H1 (cell line): ENCODE measurements around the gene SFRP2. TPM values are rescaled to one million over a fixed set of nuclear protein-coding genes. Genes with fewer than 3 reads are reported as not detected.

Experiments
- BCL11A ChIP-seq, 2 experiments: IDR thresholded peaks; one replicate each; pipeline ENCODE4 v1.6.1; 2011; ENCODE audit warnings: low read depth in 2 of 2, low read length in 2 of 2, mild to moderate bottlenecking in 2 of 2
- ZNF274 ChIP-seq: IDR thresholded peaks from 2 replicates; pipeline ENCODE4 v1.7.0; 2012; ENCODE audit warnings: low read length, borderline replicate concordance; ENCODE audit errors: extremely low read depth
- polyA plus RNA-seq, 7 experiments: library from polyadenylated mRNA; depleted of rRNA in 3 of 7; stranded (reverse) in 5 of 7; unstranded in 2 of 7; fragments of >200 nt in 5 of 7; fragments of 200-250 nt in 2 of 7; gene quantifications; 1 replicate in 5 of 7; 2 replicates in 1 of 7; 4 replicates in 1 of 7; pipeline versions ENCODE4 v1.2.1 to v1.2.3, GENCODE V29; 2011 to 2013; ENCODE audit warnings: missing spikeins in 2 of 7, mixed read lengths in 2 of 7
- total RNA-seq: library from RNA; stranded (reverse); fragmentation: NEBNext Ultra II Directional; extraction: Animal tissue kit (Norgen Biotek cat#: 25700); gene quantifications from 2 replicates; pipeline ENCODE4 v1.2.1, GENCODE V29; 2021

SFRP2 gene
- total and polyA plus RNA-seq, 2 of the 8 experiments (the other 6 are each of a cell fraction or from before 2014, with no cell fraction given), result 108 to 342 TPM

GRCh38 chr4:153766758-153767157 is 22.1 kb downstream of the SFRP2 start (continued):
- no peak for TF ChIP-seq BCL11A (IDR thresholded peaks at IDR 0.05; ENCODE audit: low read depth in 2 of 2, low read length in 2 of 2)
- no peak for TF ChIP-seq ZNF274
- TF ChIP-seq, all 59 proteins: peak for 0
